ENCODE data around the gene SPTA1.
"Not testable (repeated sequence)": the region's sequence is repeated elsewhere in the genome, so short reads cannot be mapped to it uniquely, and the experiment has no call there.

Gene SPTA1

DNA sequence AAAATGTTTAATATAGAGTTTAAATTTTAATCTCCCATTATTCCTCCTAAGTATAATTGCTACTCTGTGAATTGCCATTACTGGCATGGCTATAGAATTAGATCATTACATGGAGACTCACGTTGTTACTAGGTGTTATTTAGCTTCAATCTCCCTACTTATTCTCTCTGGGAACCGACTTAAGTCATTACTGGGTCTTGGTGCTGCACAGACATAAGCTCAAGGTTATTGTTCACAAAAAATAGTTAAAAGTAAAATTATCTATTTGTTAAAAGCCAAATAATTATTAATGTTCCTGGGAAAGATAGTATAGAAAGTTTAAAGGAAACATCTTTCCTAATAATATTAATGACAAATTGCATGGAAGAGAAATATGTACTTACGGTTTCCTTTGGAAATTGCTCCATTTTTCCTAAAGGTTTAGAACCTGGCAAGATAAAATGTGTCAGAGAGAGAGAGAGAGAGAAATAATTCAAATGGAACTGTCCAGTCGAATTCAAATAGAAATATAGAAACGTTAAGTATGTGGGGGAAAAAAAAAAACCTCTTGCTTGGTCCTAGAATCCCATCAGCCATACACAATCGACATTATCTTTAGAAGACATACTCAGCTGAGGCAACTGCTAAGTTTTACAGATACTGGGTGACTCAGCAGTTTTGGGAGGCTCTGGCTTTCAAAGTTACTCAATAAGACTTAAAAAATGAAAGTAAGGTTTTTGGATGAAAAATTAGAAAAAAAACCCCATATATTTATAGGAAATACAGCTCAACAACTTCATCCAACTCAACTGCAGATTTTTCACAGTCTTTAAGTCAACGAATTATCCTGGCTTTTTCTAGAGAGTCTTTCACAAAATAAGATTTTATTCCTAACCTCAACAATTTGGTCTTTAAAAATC, at the start of gene SPTA1:
Gene SPTA1, minus strand, starts transcription at position 605 of the 899 bp plus-strand sequence. Its CDS starts 198 bp downstream, at position 407.
- DNase-seq (ENCODE audit: low read depth in 2 of 2), result no peak

GRCh38 chr1:158735848-158736247, 49.3 kb upstream of the SPTA1 start:
- DNase-seq (ENCODE audit: low read depth in 2 of 2), result no peak

DNA sequence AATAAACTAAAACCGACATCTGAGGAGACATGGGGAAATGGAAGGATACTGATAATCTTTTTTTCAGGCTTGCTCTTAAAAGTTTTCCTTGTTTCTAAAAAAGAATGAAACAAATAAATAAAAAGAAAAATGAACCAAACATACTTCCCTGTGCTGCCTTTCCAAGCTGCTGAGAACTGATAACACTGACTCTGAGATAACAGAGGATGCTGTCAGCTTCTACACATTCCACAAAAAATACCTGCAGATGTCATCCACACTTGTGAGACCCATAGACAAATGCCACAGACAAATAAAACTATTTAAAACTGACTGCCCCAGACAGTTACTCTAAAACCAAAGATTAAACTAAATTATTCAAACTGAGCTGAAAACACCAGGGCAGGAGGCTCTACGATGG, 46.0 kb upstream of the SPTA1 start:
- DNase-seq (ENCODE audit: low read depth in 2 of 2), result no peak

DNA sequence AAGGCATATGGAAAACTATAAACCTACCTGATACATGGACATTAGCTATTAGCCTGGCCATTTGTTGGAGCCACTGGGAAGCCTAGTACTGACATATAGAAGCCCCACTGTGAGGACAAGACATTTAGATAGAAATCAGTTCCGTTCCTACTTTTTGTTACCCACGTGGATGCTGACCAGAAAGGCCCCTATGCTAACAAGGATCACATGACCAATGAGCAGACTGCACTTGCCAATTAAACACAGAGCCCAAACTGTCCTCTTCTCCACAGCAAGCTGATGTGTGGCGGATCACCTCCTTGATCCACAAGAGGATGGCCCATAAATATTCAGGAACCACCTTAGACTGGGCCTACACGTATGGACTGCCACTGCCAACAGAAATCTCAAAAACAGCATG, 45.2 kb upstream of the SPTA1 start:
- no peak for DNase-seq (ENCODE audit: low read depth in 2 of 2)

DNA sequence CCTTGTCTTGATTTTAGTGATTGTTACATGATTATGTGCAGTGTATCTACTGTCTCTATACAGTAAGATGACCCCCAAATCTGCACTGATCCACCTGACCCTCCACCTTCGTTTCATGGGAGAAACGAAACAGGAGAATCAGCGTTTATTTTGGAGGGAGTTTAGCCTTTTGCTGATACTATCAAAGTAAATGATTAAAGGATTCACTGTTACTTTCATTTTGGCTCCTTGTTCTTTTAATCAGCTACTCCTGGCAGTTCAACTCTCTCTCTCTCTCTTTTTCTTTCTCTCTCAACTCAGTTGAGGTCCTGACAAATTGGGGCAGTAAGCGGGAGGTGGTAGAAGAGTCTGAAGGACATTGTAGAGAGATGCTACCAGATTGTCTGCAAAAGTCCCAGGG, 43.9 kb upstream of the SPTA1 start:
- no peak for DNase-seq (ENCODE audit: low read depth in 2 of 2)

- DNase-seq (ENCODE audit: low read depth in 2 of 2), result no peak
These were observed 42.2 kb upstream of the SPTA1 start for GRCh38 chr1:158728510-158729225.

- no peak for DNase-seq (ENCODE audit: low read depth in 2 of 2)
These were observed 37.9 kb upstream of the SPTA1 start for GRCh38 chr1:158724442-158724841.

GRCh38 chr1:158720620-158721019, 34.1 kb upstream of the SPTA1 start, which contains the start of gene OR6K3:
Gene OR6K3, minus strand, starts transcription at chr1:158720720. Its CDS starts 2,605 bp downstream, at chr1:158718115.
- no peak for DNase-seq (ENCODE audit: low read depth in 2 of 2)

DNA sequence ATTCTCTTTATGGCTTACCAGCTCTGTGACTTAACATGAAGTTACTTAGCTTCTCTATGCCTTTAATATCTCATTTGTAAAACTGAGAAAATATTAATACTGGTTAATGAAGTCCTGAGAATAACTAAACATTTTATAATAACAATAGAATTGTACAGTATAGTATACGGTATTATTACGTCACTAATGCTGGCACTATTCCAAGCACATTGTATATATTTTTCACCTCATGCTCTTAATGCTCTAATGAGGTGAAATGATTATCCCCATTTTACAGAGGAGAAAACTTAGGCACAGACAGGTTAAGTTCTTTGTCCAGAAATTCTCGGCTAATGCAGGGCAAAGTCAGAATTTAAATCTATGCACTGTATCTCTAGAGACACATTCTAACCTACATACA, 33.1 kb upstream of the SPTA1 start:
- no peak for DNase-seq (ENCODE audit: low read depth in 2 of 2)

DNA sequence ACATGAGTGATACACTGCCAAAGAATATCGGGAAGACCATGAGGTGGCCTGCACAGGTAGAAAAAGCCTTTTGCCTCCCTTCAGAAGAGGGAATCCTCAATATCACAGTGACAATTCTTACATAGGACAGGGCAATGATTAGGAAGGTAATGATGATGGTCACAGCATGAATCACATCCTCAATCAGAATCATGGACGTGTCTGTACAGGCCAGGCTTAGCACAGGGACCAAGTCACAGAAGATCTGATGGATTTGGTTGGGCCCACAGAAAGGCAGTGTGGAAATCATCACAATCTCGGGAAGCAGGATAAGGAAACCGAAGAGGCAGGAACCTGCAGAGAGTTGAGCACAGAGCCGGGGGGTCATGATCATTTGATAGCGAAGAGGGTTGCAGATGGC, 30.8 kb upstream of the SPTA1 start:
- no peak for DNase-seq (ENCODE audit: low read depth in 2 of 2)

DNA sequence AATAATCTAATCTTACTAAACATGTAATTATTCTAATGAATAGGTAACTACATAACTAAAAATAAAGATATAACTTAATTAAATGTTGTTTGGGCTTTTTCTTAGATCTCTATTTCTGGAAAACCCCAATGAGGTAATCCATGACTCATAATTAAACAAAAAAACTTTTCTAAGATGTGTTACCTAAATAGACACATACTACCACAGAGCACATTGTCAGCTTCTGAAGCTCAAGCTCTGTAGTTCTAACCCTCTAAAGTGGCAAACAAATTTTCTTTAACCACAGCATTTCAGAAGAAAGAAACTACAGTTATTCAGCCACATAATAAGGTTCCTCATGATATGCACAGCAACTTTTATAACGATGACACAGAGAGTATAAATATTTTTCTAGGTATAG, 29.8 kb upstream of the SPTA1 start:
- no peak for DNase-seq (ENCODE audit: low read depth in 2 of 2)

DNA sequence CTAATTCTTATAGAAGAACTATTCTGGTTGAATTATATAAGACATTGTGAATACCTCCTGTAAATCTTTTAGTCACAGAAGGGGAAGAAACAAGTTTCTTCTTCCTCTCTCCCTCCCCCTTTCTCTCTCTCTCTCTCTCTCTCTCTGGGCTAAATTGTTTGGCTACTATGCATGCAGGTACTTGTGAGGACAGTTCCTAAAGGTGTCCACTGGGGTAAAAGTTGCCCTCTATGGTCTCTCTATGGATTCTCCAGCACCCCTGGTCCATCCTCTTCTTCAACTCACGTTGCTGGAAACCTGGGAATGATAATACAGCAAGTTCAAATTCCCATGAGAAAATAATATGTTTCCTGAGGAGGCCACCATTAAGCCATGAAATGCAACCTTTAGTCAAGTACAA, 28.2 kb upstream of the SPTA1 start:
- DNase-seq (ENCODE audit: low read depth in 2 of 2), result no peak

- DNase-seq (ENCODE audit: low read depth in 2 of 2), result no peak
These were observed 24.6 kb upstream of the SPTA1 start for GRCh38 chr1:158711098-158711497.

DNA sequence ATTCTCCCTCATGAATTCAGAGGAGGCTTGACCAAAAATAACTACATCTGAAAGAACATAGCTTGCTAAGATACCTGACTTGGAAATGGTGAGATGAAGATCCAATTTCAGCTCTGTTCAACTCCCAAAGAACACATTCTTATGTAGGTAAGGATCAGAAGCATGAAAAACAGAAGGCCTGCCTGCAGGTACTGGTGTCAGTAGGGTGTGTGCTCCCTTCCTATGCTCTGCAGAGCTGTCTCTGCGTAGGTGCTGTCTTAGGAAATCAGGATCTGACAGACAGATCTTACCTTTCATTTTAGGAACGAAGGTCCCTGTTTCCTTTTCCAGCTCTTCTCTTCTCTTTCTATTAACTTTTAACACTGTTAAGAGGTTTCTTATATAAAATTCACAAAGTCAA, 19.6 kb upstream of the SPTA1 start:
- DNase-seq (ENCODE audit: low read depth in 2 of 2), result no peak

- no peak for DNase-seq (ENCODE audit: low read depth in 2 of 2)
These were observed 14.0 kb upstream of the SPTA1 start, which contains the start of gene OR6K2 for GRCh38 chr1:158700552-158700951. Gene OR6K2, minus strand, starts transcription at chr1:158700652. Its CDS starts 0 bp downstream, at chr1:158700652.

DNA sequence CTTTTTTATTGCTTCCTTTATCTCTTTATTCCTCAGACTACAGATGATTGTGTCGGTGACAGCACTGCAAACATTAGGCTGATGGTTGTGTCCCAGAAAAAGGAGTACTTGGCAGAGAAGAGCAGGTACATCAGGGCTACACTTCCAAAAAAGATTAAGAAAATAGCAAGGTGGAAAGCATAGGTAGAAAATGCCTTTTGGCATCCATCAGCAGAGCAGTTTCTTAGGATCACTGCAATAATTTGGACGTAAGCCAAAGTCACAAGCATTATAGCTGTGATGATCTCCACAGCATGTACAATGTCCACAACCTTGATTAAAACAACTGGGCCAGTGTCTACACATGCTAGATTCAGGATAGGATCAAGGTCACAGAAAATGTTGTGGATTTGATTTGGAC, 8.1 kb upstream of the SPTA1 start:
- DNase-seq (ENCODE audit: low read depth in 2 of 2), result no peak

DNA sequence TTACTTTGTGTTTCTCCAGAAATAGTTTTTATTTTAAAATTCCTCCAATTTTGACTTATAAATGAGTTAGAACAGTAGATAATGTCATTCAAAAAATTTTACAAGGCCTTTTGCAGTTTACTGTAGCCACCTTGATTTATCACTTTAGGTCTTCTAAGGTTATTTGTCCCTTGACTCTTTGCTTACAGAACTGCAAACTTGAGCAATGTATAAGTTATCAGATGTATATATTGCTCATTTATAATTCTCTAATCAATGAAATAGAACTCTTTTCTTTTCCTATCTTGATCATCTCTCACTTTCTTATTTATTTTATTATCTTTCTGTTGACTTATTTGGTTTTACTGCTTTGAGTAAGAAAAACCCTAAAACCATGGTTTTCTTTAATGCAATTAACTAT, 5.8 kb upstream of the SPTA1 start:
- DNase-seq (ENCODE audit: low read depth in 2 of 2), result no peak

GRCh38 chr1:158691907-158692306, 5.4 kb upstream of the SPTA1 start:
- DNase-seq (ENCODE audit: low read depth in 2 of 2), result no peak

DNA sequence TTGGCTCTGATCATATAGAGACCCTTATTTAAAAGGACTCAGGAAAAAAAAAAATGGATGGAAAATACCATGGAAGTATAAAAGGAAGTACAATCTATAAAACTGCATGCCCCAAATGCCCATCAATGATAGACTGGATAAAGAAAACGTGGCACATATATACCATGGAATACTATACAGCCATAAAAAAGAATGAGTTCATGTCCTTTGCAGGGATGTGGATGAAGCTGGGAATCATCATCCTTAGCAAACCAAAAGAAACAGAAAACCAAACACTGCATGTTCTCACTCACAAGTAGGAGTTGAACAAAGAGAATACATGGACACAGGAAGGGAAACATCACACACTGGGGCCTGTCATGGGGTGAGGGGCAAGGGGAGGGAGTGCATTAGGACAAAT, 4.6 kb upstream of the SPTA1 start:
- DNase-seq (ENCODE audit: low read depth in 2 of 2), result not testable (repeated sequence)

- no peak for DNase-seq (ENCODE audit: low read depth in 2 of 2)
These were observed 3.4 kb upstream of the SPTA1 start for GRCh38 chr1:158689875-158690274.

- no peak for DNase-seq (ENCODE audit: low read depth in 2 of 2)
These were observed 2.6 kb upstream of the SPTA1 start for GRCh38 chr1:158689110-158689509.

DNA sequence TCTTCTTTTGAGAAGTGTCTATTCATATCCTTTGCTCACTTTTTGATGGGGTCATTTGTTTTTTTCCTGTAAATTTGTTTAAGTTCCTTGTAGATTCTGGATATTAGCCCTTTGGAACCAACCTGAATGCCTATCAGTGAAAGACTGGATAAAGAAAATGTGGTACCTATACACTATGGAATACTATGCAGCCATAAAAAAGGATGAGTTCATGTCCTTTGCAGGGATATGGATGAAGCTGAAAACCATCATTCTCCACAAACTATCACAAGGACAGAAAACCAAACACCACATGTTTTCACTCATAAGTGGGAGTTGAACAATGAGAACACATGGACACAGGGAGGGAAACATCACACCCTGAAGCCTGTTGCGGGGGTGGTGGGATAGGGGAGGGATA, 1.8 kb upstream of the SPTA1 start:
- not testable (repeated sequence) for DNase-seq (ENCODE audit: low read depth in 2 of 2)

DNA sequence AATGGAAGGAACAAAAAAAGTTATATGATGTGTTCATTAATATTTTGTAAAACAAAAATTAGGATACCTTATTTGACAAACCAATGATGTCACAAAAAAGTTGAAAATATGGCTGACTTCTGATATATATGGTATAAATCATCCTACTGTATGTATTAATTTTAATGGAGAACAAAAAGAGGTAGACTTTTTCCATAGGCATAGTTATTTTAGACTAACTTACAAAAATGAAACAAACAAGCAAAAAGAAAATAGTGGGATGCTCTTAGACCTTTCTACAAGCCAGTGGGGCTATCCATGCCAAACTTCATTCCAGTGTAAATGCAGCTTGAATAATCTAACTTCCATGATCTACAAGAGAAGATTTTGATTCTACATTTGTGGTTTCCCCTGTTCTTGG, 522 bp upstream of the SPTA1 start:
- no peak for DNase-seq (ENCODE audit: low read depth in 2 of 2)

Measured in fibroblast of skin of left biceps (primary cell).